ENCODE measurements around the gene RAB31. TPM values are rescaled to one million over a fixed set of nuclear protein-coding genes. Genes with fewer than 3 reads are reported as not detected.

The RAB31 gene
- total RNA-seq, 2 donors from 2014 or later: 4.7 to 16.0 TPM

DNA sequence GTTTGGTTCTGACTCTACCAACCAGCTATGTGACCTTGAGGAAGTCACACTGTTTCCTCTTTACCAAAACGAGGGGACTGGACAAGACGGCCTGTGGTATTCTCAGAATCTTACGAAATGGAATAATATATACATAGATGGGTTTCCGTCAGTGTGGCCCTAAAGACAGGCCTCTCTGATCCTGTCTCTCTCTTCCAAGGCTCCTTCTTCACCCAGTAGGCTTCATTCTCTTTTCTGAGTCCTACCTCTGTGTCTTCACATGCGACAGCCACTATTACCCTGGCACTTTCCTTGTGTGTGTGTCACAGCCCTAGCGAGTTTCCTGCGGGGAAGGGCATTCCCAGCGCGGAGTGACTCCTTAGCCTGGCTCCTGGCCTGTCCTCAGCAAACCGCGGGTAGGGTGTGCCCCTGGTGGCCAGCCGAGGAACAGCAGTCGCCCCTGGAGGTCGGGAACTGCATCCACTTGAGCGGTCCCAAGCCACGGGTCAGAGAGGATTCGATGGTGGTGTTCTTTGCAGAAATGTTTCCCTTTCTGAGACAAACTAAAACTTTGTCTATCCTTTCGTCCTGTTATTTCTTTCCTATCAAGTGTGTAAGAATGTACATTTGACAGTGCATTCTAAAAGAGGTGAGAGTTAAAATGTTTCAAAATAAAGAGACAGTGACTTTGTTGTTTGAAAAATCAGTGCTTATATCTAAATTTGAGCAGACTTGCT is 63.3 kb downstream of the RAB31 start:
- TF ChIP-seq, protein P1, sequence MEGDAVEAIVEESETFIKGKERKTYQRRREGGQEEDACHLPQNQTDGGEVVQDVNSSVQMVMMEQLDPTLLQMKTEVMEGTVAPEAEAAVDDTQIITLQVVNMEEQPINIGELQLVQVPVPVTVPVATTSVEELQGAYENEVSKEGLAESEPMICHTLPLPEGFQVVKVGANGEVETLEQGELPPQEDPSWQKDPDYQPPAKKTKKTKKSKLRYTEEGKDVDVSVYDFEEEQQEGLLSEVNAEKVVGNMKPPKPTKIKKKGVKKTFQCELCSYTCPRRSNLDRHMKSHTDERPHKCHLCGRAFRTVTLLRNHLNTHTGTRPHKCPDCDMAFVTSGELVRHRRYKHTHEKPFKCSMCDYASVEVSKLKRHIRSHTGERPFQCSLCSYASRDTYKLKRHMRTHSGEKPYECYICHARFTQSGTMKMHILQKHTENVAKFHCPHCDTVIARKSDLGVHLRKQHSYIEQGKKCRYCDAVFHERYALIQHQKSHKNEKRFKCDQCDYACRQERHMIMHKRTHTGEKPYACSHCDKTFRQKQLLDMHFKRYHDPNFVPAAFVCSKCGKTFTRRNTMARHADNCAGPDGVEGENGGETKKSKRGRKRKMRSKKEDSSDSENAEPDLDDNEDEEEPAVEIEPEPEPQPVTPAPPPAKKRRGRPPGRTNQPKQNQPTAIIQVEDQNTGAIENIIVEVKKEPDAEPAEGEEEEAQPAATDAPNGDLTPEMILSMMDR (IDR thresholded peaks at IDR 0.05): peak; percentile 94
- intact Hi-C loops (cut with DNase I): no loop called here
- no peaks in the 10 kb centered on the region for H3K4me1 ChIP-seq
- H3K9ac ChIP-seq (ENCODE audit: low read depth in 2 of 2, low read length in 2 of 2): no peak overlapping the region
- no peaks in the 10 kb centered on the region for H3K36me3 ChIP-seq
- DNase-seq: peak; percentile 87
- no peak overlapping the region for H3K27ac ChIP-seq
- H3K27me3 ChIP-seq: no peaks in the 10 kb centered on the region
- no peaks in the 10 kb centered on the region for H3K9me3 ChIP-seq
- no peak overlapping the region for H3K4me3 ChIP-seq

DNA sequence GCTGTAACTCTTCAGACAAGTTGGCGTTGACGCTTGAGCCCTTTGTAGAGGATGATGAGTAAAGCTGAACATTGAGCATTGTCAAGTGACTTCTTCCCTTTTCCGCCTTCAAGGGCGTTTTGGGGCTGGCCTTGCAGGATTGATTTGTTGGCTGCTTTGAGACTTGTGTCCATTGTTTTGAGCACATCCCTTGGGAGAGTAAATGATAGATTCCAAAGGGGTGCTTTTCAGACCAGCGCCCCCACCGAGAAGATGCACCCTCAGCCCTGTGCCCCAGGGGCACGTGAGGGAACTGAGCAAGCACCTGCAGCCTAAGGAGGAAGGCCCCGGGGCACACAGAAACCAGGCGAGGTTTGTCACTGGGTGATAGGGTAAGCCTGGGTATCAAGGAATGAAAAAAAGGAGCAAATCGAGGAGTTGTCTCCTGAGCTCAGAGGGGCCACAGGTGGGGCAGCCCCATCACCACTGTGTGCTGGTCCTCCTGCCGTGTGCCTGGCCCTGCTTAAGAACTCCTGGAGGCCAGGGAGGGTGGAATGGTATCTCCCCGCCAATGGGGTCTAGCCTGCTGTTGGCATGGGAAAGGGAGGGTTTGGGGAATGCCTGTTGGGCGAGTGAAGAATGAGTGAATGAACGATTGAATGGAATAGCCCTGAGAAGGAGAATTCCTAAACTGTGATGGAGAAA is 64.0 kb downstream of the RAB31 start:
- Histone ChIP-seq H3K9ac (ENCODE audit: low read depth in 2 of 2, low read length in 2 of 2) (no peak overlapping the region), H3K4me3 (no peak overlapping the region), H3K36me3 (no peaks in the 10 kb centered on the region), H3K27ac (no peak overlapping the region), H3K4me1 (no peaks in the 10 kb centered on the region), H3K9me3 (no peaks in the 10 kb centered on the region), H3K27me3 (no peaks in the 10 kb centered on the region)
- intact Hi-C loops (cut with DNase I): no loop called here
- no peak for DNase-seq
- TF ChIP-seq, protein P1 (IDR thresholded peaks at IDR 0.05): no peak

DNA sequence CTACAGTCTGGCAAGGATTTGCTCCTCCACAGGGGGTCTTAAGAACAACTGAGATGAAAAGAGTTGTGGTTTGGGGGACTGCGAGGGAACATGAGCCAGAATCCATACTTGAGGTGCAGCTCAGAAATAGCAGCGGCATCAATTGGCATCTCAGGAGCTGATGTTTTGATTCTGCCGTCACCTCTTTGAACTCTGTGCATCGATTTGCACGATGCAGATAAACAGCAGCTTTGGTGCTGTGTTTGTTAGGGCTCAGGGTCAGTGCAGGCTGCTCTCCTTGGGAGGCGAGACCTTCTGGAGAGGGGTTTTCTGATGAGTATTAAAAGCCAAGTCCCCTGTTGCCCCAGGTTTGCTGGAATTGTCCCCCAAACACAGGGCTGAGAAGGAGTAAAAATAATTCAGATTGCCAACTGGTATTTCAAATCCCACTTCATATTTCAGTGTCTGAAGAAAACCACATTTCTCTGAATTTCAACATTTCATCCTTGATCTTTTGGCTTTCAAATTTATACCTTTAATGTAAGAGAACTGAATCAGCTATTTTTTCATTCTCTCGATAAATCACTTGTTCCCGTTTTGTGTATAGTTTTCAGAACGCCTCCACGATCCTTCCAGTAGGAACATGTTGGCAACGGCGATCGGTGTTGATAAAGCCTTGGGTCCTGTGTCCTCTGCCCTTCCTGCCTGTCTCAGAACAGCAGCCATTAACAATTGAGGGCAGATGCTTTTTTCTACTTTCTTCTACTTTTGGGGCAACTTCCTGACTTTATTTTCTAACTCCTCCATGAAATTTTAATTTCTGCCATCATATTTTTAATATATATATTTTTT is 65.0 kb downstream of the RAB31 start:
- H3K4me3 ChIP-seq: no peak overlapping the region
- TF ChIP-seq, protein P1 (IDR thresholded peaks at IDR 0.05): no peak
- no peaks in the 10 kb centered on the region for H3K4me1 ChIP-seq
- H3K36me3 ChIP-seq: no peaks in the 10 kb centered on the region
- no peaks in the 10 kb centered on the region for H3K27me3 ChIP-seq
- no peak overlapping the region for H3K9ac ChIP-seq (ENCODE audit: low read depth in 2 of 2, low read length in 2 of 2)
- intact Hi-C loops (cut with DNase I): no loop called here
- H3K9me3 ChIP-seq: no peaks in the 10 kb centered on the region
- no peak for DNase-seq
- H3K27ac ChIP-seq: no peak overlapping the region

DNA sequence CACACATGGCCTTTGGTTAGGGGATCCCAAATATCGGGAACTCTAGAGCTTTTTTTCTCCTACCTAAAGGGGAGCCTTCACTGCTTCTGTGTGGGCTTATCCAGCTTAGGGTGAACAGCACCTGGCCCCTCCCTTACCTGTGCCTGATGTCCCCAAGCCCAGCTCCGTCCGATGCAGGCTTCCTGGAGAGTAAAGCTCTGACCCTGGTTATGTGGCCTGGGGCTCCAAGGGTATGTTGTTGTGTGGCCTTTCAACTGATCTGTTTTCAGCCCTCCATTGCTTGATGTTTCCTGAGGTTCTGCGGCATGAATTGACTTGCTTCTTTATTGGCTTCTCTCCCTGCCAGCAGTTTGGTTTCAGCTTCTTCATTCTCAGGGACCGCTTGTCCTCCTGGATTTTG is 66.0 kb downstream of the RAB31 start:
- Histone ChIP-seq H3K36me3 (no peaks in the 10 kb centered on the region), H3K9me3 (no peaks in the 10 kb centered on the region), H3K4me1 (no peaks in the 10 kb centered on the region), H3K4me3 (no peak overlapping the region), H3K27me3 (no peaks in the 10 kb centered on the region), H3K9ac (ENCODE audit: low read depth in 2 of 2, low read length in 2 of 2) (no peak overlapping the region), H3K27ac (no peak overlapping the region)
- intact Hi-C loops (cut with DNase I): no loop called here
- TF ChIP-seq, protein P1 (IDR thresholded peaks at IDR 0.05): no peak
- DNase-seq: no peak

DNA sequence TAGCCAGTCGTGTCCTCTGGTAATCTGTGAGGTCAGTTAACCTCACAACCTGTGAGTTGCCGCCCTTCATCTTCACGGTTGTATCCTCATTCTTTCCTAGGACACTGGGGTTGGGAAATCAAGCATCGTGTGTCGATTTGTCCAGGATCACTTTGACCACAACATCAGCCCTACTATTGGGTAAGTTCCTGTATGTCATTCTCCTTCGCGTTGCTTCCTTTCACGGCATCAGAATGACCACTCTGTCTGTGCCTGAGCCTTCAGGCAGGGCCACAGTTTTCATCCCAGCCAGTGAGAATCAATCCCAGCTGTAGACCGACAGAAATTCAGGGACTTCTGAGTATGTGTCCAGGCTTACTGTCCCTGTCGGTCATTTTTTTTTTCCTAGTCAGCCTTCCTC is 67.1 kb downstream of the RAB31 start:
- Histone ChIP-seq H3K9ac (ENCODE audit: low read depth in 2 of 2, low read length in 2 of 2) (no peak overlapping the region), H3K4me1 (no peaks in the 10 kb centered on the region), H3K4me3 (no peak overlapping the region), H3K36me3 (no peaks in the 10 kb centered on the region), H3K27me3 (no peaks in the 10 kb centered on the region), H3K27ac (no peak overlapping the region), H3K9me3 (no peaks in the 10 kb centered on the region)
- intact Hi-C loops (cut with DNase I): no loop called here
- TF ChIP-seq, protein P1 (IDR thresholded peaks at IDR 0.05): no peak
- DNase-seq: no peak

All from colonic mucosa (tissue), 4 donors.